Stimulated activated CD4-positive, alpha-beta T cell treated with anti-CD3 and anti-CD28 coated beads, Interleukin-15, amount 100 ng/mL, for 48 hours (primary cell): Measurements from ENCODE around the gene TCF3.

Experiments used
- DNase-seq, 2 donors: peaks; one replicate each; pipeline ENCODE4 v3.0.0-alpha.2; 2020; ENCODE audit warnings: low read depth in 2 of 2

TCF3 gene

GRCh38 chr19:1560286-1560882, 92.0 kb downstream of the TCF3 start:
- no peak for DNase-seq
